ENCODE measurements around the gene LTBR.

The LTBR gene

DNA sequence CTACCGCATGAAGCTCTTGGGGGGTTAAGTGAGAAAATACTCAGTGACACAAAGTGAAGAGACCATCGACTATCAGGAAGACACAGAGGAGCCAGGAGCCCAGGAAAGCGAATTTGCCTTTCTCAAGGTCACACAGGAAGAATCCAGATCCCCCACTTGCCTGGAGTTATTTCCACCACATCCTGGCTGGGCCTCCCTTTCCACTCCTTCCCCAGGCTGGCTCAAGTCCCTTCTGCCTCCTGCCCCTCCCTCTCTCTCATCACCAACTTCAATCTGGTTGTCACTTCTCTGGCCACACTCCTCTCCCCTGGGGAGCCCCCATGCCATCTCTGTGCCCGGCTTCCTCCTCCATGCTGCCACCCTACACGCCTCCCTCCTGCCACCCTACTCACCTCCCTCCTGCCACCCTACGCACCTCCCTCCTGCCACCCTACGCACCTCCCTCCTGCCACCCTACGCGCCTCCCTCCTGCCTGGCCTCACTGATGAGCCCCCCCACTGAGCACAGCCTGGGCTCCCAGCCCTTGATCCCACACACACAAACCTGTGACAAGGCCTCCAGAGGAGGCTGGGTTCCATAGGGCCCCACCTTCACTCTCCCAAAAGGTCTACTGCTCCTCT is 14.9 kb upstream of the LTBR start:
- no peak for DNase-seq (ENCODE audit: low read depth)

DNA sequence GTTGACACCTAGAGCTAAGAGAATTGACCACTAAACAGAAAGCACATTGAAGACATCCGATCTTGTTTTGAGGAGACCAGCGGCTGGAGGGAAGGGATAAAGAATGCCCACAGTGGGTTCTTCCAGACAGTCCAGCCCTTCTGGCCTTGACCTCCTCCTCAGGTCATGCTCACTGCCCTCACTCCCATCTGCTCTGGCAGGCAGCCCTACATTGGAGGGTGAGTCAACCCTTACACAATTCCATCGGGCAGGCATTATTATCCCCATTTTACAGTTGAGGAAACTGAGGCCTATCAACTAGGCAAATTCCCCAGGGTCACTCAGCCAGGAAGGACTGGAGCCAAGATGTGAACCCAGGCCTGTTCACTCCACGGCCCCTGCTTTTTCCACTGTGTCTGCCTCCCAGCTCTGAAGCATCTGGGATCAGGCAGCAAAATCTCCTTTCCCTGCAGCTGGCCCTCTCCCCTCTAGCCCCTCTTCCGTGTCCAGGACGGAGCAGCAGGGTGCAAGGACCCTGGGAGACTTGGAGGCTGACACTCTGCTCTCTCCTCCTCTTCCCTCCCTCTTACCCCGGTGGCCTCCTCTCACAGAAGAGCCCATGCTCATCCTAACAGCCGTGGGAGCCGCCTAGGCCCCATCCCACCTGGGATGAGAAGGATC is 13.9 kb upstream of the LTBR start:
- no peak for DNase-seq (ENCODE audit: low read depth)

DNA sequence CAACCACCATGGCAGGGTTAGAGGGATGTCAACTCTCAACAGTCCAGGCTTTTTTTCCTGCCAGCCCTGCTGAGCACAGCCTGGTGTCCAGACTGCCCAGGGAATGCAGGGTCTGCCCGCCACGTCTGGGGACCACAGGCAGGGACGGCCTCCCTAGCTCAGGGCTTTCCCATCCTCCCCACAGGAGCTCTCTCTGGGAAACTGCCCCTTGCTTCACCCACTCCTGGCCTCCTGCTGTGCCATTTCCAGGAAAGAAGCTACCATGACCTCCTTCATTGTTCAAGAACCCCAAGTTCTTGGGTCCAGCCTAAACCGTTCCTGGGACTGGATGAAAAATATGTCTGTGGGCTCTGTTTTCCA is 13.4 kb upstream of the LTBR start:
- no peak for DNase-seq (ENCODE audit: low read depth)

DNA sequence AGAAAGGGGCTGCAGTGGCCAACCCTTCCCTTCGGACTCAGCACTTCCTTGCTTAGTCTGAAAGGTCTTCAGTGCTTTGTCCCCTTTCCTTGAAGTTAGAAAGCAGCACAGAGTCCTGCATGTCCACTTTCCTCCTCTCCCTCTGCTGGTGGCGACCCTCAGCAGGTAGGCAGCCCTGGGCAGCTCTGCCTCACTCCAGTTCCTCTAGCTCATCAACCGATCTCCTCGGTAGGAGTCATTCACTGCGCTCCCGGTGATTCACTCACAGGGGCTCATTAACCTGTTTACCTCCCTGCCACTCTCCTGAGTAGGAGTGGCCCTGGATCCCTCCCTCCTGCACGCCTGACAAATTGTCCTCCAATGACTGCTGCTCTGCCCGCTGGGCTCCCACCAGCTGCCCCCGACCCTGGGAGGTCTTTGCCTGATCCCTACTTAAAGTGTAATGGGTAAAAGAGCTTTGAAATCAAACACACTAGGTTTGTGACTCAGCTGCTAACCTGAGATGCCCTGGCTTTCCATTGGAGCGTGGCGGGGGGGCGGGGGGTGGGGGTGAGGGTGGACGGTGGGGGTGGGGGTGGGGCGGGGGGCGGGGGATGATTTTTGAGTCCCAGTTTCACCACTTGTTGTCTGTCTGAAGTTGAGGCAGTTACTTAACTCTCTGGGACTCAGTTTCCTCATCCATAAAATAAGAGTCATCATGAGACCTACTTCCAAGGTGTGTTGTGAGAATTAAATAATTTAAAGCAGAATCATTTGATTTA is 12.8 kb upstream of the LTBR start:
- DNase-seq (ENCODE audit: low read depth): no peak

DNA sequence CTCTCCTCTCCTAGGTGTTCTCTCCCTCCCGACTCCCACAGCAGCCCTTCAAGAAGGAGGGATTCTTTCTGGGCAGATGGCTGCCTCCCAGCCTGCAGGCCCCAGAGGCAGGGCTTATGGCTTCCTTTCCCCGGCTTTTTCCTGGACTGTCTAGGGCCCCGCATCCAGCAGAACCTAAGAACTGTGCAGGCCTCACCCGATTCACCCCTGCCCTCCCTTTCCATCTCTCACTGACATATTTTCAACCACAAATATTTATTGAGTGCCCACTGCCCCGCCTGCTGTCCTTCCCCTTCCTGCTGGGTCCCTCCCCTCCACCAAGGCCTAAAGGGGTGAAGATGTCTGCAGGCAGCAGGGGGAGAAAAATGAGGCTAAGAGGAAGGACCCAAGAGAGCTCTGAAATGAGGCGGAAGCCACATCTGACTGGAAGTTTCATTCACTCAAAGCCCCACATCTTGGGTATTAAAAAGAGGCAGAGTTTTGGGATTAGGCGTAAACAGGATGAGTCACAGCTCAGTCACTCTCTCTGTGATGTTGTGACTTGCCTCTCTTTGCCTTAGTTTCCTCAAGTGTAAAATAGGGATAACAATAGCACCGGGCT is 11.5 kb upstream of the LTBR start:
- no peak for DNase-seq (ENCODE audit: low read depth)

DNA sequence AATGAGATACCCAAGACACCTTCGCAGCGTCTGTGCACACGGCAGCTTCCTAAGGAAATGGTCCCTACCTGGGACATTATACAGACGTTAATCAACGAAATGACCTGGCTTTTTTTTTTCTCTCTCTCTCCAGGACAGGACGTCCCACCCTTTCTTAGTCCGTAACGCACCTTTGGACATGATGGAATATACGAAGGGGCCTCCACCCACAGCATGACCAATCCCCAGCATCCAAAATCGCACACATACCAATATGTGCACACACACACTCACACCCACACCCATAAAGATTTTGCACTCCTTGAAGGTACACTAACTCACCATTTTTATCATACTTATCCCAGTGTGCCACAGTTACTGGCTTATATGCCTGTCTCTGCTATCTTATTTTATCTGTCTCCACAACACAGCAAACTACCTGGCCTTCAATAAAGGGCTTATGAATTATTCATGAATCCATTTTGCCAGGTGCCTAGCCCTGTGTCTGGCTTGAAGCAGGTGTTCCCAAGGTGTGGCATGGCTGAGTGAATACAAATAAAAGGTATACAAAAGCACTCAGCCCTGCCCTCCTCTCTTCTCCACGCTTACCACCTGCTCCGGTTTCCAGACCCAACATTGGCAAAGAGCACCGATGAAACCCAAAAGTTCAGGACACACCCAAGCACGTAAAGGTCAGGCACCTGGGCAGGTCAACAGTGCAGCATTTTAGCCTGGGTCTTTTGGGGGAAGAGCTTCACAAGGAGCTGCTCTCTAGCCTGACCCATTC is 10.8 kb upstream of the LTBR start:
- DNase-seq (ENCODE audit: low read depth): no peak

DNA sequence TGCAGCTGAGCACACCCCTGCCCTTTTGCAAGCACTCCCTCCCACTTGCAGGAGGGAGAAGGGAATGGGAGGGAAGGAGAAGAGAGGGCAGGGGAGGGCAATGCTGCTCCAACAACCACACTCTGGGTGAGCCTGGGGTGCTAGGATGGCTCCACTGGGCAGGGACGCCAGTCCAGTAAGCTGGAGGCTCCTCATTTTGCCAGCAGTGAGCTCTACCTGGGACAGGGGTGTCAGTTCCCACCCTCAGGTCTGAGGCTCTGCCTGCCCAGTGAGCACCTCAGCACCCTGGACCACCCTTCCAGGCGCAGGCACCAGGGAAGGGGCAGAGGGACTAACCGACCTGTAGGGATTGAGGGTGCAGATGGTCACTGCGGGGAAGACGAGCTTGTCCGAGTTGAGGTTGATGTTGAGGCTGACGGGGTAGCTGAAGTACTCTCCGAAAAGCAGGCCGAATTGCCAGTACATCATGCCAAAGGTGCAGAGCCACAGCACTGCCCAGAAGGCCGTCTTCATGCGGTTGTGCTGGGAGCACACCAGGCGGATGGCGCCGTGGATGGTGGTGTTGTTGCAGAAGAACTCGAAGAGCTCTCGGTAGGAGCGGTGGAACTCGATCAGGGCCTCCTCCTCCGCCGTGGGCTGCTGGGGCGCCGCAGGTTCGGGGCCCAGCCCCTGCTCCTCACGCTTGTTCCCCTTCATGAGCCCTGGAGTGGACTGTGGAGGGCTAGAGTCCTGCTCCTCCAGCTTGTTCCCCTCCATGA is 9.8 kb upstream of the LTBR start:
- DNase-seq (ENCODE audit: low read depth): no peak

DNA sequence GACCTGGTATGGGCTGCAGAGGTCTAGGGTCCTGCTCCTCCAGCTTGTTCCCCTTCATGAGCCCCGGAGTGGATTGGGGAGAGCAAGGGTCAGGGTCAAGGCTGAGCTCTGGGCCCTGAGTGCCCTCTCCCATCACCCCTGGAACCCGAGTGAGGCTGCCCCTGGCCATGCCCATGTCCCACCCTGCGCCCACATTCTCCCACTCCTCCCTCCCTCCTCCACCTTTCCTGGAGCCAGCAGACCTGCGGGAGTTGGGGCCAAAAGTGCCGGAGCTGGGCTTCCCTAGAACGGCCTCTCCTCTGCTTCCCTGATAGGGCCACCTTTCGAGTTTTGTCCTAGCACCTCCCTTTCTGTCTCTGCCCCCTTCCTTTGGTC is 9.2 kb upstream of the LTBR start:
- DNase-seq (ENCODE audit: low read depth): no peak

DNA sequence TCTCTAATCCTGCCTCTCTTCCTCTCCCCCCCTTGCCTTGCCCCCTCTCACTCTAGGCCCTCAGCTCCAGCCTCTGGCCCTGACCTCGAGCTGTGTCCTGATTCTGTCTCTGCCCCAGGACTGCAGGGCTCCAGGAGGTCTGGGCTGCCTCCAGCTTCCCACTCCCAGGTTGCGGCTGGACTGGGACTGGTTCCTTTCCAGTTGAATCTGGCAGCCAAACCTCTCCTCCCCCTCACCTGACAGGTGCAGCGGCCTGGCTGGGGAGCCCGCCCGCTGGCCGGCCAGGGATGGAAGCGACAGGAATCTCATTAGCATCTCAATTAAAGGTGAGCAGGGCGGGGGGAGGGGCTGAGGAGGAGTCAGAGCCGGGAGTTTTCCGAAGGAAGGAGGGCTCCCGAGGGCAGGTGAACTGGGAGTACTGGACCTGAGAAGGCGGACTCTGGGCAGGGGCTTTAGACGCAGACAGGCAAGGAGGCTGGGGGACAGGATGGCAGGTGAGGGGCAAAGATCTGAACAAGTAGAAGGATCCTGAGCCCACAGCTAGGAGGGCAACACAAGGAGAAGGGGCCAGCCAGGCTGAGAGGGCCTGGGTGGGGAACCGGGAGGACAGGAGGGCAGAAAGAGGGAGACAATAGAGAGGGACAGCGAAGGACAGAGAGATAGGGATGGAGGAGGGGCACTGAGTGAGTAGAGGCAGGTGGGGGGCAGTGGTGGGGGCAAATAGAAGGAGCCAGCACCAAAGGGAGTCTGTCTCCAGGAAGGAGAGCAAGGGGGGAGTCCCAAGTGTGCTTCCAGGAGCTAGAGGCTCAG is 8.5 kb upstream of the LTBR start, which contains the start of gene SCNN1A:
TSS of gene SCNN1A (minus strand) at position 295 of the 810 bp plus-strand sequence. CDS start 780 bp downstream, outside the sequence.
- DNase-seq (ENCODE audit: low read depth): no peak

DNA sequence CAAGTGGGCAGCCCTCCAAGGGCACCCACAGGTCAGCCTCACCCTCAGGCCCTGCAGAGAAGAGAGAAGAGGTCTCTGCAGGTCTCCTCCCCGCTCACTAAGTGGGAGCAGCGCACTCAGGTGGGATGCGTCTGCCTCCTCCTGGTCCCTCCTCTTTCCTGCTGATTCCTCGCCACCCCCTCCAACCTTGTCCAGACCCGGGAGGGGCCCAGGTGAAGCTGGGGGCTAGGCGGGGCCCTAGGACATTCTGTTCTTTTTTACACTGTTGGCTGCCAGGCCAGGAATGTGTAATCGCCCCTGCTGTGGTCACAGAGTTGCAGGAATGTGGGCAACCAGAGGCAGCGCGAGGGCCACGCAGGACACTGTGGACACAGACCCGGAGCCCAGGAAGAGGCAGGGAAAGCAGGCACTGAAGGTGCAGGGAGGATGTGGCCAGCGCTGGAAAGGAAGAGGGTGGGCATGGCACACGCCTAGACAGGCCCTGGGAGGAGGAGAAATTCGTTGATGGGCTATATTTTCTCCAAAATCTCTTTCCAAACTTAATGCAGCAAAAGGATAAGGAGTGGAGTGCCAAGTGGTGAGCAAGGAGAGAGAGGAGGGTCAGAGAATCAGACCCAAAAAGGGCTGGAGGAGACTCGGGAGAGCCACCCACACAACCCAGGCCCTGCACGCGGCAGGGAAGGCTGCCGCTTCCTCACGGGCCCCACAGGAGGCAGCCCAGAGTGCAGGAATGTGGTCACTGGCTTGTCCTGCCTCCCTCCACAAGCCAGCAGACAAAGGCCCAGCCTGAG is 7.7 kb upstream of the LTBR start:
- DNase-seq (ENCODE audit: low read depth): no peak

DNA sequence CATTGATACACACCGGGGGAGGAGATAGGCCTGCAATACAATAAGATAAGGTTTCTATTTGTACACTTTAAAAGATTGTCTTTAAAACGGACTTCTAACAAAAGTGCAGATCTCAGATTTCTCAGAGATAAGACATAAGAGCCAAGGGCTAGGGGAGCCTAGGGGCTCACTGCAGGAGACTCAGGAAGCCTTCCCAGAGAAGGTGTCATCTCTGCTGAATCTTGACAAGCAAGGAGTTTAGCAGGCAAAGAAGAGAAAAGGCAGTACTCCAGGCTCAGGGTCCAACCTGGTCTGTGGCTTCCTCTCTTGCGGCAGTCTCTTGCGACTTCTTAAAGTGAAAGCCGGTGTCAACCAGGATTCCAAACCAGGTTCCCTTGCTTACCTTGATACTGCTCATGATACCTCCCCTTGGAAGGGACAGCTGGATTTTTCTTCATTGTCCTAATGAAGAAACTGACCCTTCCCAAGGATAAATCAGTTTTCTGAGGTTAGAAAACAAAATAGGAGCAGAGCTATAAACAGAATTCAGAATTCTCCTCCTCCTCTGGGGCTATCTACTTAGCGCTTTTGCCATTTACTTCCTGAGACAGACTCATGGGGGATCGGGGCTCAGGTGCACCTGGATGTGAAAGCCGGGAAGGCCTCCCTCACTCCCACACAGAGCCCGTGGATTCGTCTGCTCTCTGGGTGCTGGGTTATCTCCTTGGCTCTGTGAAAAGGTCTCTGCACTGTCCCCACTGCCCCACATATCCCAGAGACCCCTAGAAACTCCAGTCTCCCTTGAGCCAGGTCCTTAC is 6.9 kb upstream of the LTBR start:
- no peak for DNase-seq (ENCODE audit: low read depth)

DNA sequence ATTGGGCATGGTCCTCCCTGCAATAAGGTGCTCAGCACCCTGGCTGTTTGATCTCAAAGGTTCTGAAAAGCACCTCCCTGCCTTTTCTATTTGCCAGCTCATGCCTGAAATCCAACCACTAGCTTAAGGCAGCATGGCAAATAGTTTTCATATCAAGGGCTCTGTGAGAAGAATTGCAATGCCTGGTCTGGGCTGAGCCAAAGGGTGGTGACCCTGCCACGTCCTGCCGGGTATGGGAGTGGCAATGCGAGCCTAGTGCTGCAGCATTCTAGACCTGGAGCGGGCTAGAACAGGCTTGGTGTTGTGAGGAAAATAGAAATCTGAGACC is 6.3 kb upstream of the LTBR start:
- DNase-seq (ENCODE audit: low read depth): no peak

DNA sequence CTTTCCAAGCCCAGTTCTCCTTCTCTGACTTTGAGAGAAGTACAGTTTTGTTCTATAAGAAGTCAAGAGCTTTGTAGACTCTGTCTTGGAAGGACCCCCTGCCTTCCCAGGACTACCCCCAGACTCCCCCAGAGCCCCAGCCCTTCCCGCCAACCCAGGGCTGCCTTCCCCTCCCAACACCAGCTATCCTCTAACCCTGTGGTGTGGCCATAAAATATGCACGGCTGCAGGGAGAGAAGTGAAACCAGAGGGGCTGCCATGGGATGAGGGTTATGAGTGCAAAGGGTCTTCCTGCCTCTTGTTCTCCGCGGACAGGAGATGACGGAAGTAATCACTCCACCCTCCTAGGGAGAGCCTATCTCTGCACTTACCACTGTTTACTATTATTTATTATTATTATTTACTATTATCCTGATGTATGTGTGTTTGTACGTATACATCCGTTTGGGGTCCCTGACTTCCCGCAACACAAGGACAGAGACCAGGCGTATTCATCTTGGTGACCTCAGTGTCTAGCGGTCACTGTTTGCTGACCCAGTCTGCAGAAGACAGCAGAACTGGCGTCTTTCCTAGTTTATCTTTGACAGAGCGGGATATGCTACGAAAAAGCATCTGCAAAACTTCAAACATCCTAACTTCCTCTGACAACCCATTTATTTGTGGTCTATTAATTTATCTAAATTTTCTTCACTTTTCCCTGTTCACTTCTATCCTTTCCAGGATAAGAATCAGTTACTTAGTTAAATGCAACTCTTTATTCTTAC is 5.1 kb upstream of the LTBR start:
- DNase-seq (ENCODE audit: low read depth): no peak

DNA sequence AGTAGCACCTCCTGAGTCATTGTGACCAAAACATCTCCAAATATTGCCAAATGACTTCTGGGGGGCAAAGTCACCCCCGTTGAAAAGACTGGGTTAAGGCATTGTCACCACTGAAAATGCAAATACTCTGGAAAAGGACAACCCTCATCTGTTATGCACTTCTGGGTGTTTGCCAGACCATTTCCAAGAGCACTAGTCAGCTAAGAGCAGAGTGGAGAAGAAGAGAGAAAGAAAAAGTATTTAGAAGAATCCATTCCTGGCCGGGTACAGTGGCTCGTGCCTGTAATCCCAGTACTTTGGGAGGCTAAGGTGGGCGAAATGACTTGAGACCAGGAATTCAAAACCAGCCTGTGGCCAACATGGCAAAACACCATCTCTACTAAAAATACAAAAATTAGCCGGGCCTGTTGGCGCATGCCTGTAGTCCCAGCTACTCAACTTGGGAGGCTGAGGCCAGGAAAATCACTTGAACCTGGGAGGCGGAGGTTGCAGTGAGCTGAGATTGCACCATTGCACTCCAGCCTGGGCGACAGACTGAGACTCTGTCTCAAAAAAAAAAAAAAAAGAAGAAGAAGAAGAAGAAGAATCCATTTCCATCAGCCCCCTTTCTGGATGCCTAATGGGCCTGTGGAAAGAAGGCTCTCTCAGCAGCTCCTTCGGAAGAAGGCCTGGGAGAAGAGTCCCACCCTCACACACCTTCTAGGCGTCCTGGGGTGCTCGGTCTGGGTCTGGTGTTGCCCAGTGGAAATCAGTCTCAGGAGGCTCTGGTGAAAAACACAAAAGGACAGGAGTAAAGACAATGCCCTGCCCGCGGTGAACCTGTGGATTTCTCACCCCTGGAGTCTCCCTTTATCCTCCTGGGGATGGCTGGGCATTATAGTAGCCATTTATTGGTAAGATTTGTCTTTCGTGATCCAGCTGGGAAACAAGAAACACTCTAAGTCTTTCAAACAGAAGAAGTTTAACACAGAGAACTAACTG is 3.5 kb upstream of the LTBR start:
- no peak for DNase-seq (ENCODE audit: low read depth)

DNA sequence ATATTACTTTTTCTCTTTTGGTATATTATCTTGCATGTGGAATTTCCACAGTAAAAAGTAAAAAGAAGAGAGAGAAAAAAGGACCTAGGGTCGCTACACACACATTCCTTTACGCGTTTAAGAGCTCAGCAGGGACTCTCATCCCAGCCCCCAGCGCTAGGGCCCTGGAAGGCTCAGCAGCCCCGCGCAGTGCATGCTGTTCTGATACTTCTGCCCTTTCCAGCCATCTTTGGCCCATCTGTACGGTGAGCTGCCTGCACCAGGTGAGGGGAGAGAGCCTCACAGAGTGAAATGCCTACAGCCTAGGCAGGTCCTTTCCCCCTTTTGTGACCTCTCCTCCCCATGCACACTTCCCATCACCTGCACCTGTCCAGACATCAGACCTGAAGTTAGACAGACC is 1.6 kb upstream of the LTBR start:
- no peak for DNase-seq (ENCODE audit: low read depth)

DNA sequence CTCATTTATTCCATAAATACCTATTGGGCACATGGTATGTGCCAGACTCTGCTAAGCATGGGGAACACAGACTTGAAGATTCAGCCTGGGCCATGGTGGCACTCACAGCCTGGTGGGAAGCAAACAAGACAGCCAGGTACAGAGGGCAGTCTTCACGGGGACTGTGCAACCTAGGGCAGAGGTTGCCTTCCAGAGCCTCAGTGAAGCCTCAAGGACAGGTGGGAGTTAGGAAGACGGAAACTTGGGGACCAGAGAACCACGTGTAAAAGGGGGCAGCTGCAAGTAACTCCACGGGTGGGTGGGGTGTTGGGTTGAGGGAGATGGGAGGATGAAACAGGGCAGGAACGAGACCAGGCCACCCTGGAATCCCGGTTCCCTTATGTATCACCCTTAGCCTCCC is 980 bp upstream of the LTBR start:
- no peak for DNase-seq (ENCODE audit: low read depth)

Data from activated T-cell treated with anti-CD3 and anti-CD28 coated beads for 24 hours (primary cell).